Neural cell (in vitro differentiated cells): ENCODE data around the gene MGAT4B.

ENCODE experiments used
- CTCF ChIP-seq: fragments of 450-650 bp; IDR thresholded peaks from 2 replicates; pipeline ENCODE4 v1.5.1; 2014; ENCODE audit warnings: antibody characterized with exemption, mild to moderate bottlenecking, moderate library complexity; ENCODE audit not compliant: poor library complexity, severe bottlenecking
- EP300 ChIP-seq: fragments of 450-650 bp; conservative IDR thresholded peaks from 2 replicates; pipeline ENCODE4 v1.6.1; 2014; ENCODE audit warnings: antibody characterized with exemption, mild to moderate bottlenecking, moderate library complexity; ENCODE audit not compliant: poor library complexity, severe bottlenecking
- POLR2AphosphoS5 ChIP-seq: IDR thresholded peaks from 2 replicates; pipeline ENCODE4 v1.6.1; 2012
- TAF1 ChIP-seq: IDR thresholded peaks from 2 replicates; pipeline ENCODE4 v1.6.1; 2012; ENCODE audit warnings: low read depth

- no peak for TF ChIP-seq CTCF
- TF ChIP-seq EP300: no peak
- no peak for TF ChIP-seq TAF1
- no peak for TF ChIP-seq POLR2AphosphoS5
These were observed 13.8 kb downstream of the MGAT4B start for GRCh38 chr5:179792612-179793467.
